Measurements from ENCODE around the gene CD79B.

Gene CD79B

GRCh38 chr17:63954402-63955063 lies 22.4 kb upstream of the CD79B start:
- no peak for DNase-seq (ENCODE audit: low read depth in 2 of 2)

GRCh38 chr17:63950940-63951907 lies 19.1 kb upstream of the CD79B start:
- no peak for DNase-seq (ENCODE audit: low read depth in 2 of 2)

GRCh38 chr17:63949576-63950250 lies 17.6 kb upstream of the CD79B start:
- DNase-seq (ENCODE audit: low read depth in 2 of 2), result no peak

GRCh38 chr17:63948521-63948920 lies 16.4 kb upstream of the CD79B start:
- DNase-seq (ENCODE audit: low read depth in 2 of 2), result no peak

GRCh38 chr17:63947711-63948330 lies 15.7 kb upstream of the CD79B start:
- no peak for DNase-seq (ENCODE audit: low read depth in 2 of 2)

GRCh38 chr17:63946440-63947363 lies 14.6 kb upstream of the CD79B start:
- no peak for DNase-seq (ENCODE audit: low read depth in 2 of 2)

- DNase-seq (ENCODE audit: low read depth in 2 of 2), result no peak
These were observed 13.8 kb upstream of the CD79B start for GRCh38 chr17:63945784-63946439.

- no peak for DNase-seq (ENCODE audit: low read depth in 2 of 2)
These were observed 12.8 kb upstream of the CD79B start for GRCh38 chr17:63944736-63945499.

- DNase-seq (ENCODE audit: low read depth in 2 of 2), result no peak
These were observed 11.6 kb upstream of the CD79B start for GRCh38 chr17:63943745-63944144.

GRCh38 chr17:63942309-63942985 lies 10.3 kb upstream of the CD79B start:
- no peak for DNase-seq (ENCODE audit: low read depth in 2 of 2)

- DNase-seq (ENCODE audit: low read depth in 2 of 2), result no peak
These were observed 9.6 kb upstream of the CD79B start for GRCh38 chr17:63941751-63942150.

GRCh38 chr17:63941162-63941561 lies 9.0 kb upstream of the CD79B start:
- no peak for DNase-seq (ENCODE audit: low read depth in 2 of 2)

GRCh38 chr17:63940584-63940983 lies 8.5 kb upstream of the CD79B start:
- DNase-seq (ENCODE audit: low read depth in 2 of 2), result no peak

GRCh38 chr17:63939884-63940283 lies 7.8 kb upstream of the CD79B start:
- no peak for DNase-seq (ENCODE audit: low read depth in 2 of 2)

- DNase-seq (ENCODE audit: low read depth in 2 of 2), result no peak
These were observed 7.3 kb upstream of the CD79B start for GRCh38 chr17:63939401-63939800.

GRCh38 chr17:63937920-63938319 lies 5.8 kb upstream of the CD79B start:
- no peak for DNase-seq (ENCODE audit: low read depth in 2 of 2)

- no peak for DNase-seq (ENCODE audit: low read depth in 2 of 2)
These were observed 5.2 kb upstream of the CD79B start for GRCh38 chr17:63937319-63937718.

GRCh38 chr17:63934183-63935112 lies 2.3 kb upstream of the CD79B start:
- no peak for DNase-seq (ENCODE audit: low read depth in 2 of 2)

All from activated CD8-positive, alpha-beta memory T cell treated with anti-CD3 and anti-CD28 coated beads for 4 hours (primary cell).